Activated B cell treated with CpG ODN at 0.5 μM for 24 hours (primary cell): ENCODE data around the gene EPS8L2. TPM values are rescaled to one million over a fixed set of nuclear protein-coding genes. Genes with fewer than 3 reads are reported as not detected.
"Not testable (repeated sequence)": the region's sequence is repeated elsewhere in the genome, so short reads cannot be mapped to it uniquely, and the experiment has no call there.

Experiments
- ATAC-seq: fragments of 200-7000 bp; cut with Tn5 transposase; one replicate; pipeline ENCODE4 v1.10.0; 2021; ENCODE audit warnings: low read depth, mild to moderate bottlenecking, moderate library complexity
- CTCF ChIA-PET: fragments of 350-600 bp; sonication (Branson Sonifier 250); formaldehyde crosslinking; loops from one replicate; lab custom pipeline; 2021; ENCODE audit warnings: antibody characterized with exemption; lab: Charles Lee
- POLR2A ChIA-PET: fragments of 350-600 bp; sonication (Branson Sonifier 250); formaldehyde crosslinking; loops from one replicate; lab custom pipeline; 2021; ENCODE audit warnings: antibody characterized with exemption; lab: Charles Lee
- DNase-seq: peaks from one replicate; pipeline ENCODE4 v3.0.0; 2022
- H3K27ac Mint-ChIP-seq: one replicate; pipeline ENCODE4 v1.8.0; 2020; ENCODE audit warnings: mixed read lengths
- H3K27me3 Mint-ChIP-seq: one replicate; pipeline ENCODE4 v1.8.0; 2021; ENCODE audit warnings: mixed read lengths
- H3K36me3 Mint-ChIP-seq: one replicate; pipeline ENCODE4 v1.8.0; 2021; ENCODE audit warnings: low read depth, mixed read lengths
- H3K4me1 Mint-ChIP-seq: one replicate; pipeline ENCODE4 v1.8.0; 2021; ENCODE audit warnings: mixed read lengths
- H3K4me3 Mint-ChIP-seq: one replicate; pipeline ENCODE4 v1.8.0; 2020; ENCODE audit warnings: mild to moderate bottlenecking, mixed read lengths
- H3K9me3 Mint-ChIP-seq: one replicate; pipeline ENCODE4 v1.8.0; 2020; ENCODE audit warnings: mixed read lengths
- CTCF ChIP-seq: fragments of 200-600 bp; IDR thresholded peaks from one replicate; pipeline ENCODE4 v1.8.0; 2022; ENCODE audit warnings: antibody characterized with exemption, mild to moderate bottlenecking
- intact Hi-C: fragments of 100-400 bp; cut with micrococcal nuclease; formaldehyde crosslinking; loops from one replicate; pipeline ENCODE4 v1.15.1; 2024
- total RNA-seq: library from RNA; stranded (reverse); gene quantifications from 2 replicates; pipeline ENCODE4 v1.2.3, GENCODE V29; 2022

Gene EPS8L2
- total RNA-seq, 1 donor from 2014 or later, result 5.9 TPM

- H3K36me3 Mint-ChIP-seq, result no peaks in the 10 kb centered on the region
- H3K4me3 Mint-ChIP-seq, result no peak overlapping the region
- no peak overlapping the region for H3K27ac Mint-ChIP-seq
- peaks cover 10% of the 10 kb centered on the region for H3K4me1 Mint-ChIP-seq
- CTCF ChIA-PET, result no interaction called here
- ATAC-seq (no peak), DNase-seq (no peak)
- no peaks in the 10 kb centered on the region for H3K9me3 Mint-ChIP-seq
- intact Hi-C loops, result no loop called here
- POLR2A ChIA-PET, result no interaction called here
- peaks cover 16% of the 10 kb centered on the region for H3K27me3 Mint-ChIP-seq
- no peak for TF ChIP-seq CTCF
These were observed 27.0 kb downstream of the EPS8L2 start for GRCh38 chr11:733072-733471.

- H3K4me3 Mint-ChIP-seq, CTCF ChIA-PET, H3K36me3 Mint-ChIP-seq, H3K27ac Mint-ChIP-seq, POLR2A ChIA-PET, intact Hi-C loops, DNase-seq, H3K9me3 Mint-ChIP-seq, ATAC-seq: not testable (repeated sequence)
- Mint-ChIP-seq H3K27me3 (peaks cover 24% of the 10 kb centered on the region), H3K4me1 (peaks cover 11% of the 10 kb centered on the region)
These were observed 28.5 kb downstream of the EPS8L2 start for GRCh38 chr11:734541-734940.

- ATAC-seq (no peak), DNase-seq (no peak)
- ChIA-PET POLR2A (interaction anchor here (0.6 to 1.0 kb wide), 3 partner anchors 11 to 44 kb away, joined by 5 to 12 read pairs (median 5); no protein-coding TSS in a partner anchor), CTCF (no interaction called here)
- Mint-ChIP-seq H3K4me3 (no peak overlapping the region), H3K27me3 (peaks cover 20% of the 10 kb centered on the region), H3K27ac (no peak overlapping the region), H3K9me3 (no peaks in the 10 kb centered on the region), H3K36me3 (no peaks in the 10 kb centered on the region), H3K4me1 (peaks cover 11% of the 10 kb centered on the region)
- intact Hi-C loops, result no loop called here
- TF ChIP-seq CTCF, result no peak
These were observed 31.3 kb downstream of the EPS8L2 start for GRCh38 chr11:737366-737765.

- CTCF ChIA-PET, H3K9me3 Mint-ChIP-seq, intact Hi-C loops, DNase-seq, ATAC-seq, H3K4me3 Mint-ChIP-seq, H3K27ac Mint-ChIP-seq, H3K36me3 Mint-ChIP-seq: not testable (repeated sequence)
- POLR2A ChIA-PET, result interaction anchor here (0.7 to 1.0 kb wide), 2 partner anchors 10 to 11 kb away, joined by 5 read pairs; no protein-coding TSS in a partner anchor
- peaks cover 20% of the 10 kb centered on the region for H3K27me3 Mint-ChIP-seq
- peaks cover 11% of the 10 kb centered on the region for H3K4me1 Mint-ChIP-seq
These were observed 31.9 kb downstream of the EPS8L2 start for GRCh38 chr11:737899-738298.

GRCh38 chr11:742156-742546 is 36.1 kb downstream of the EPS8L2 start:
- no peak for ATAC-seq
- Mint-ChIP-seq H3K4me3 (no peak overlapping the region), H3K27me3 (peaks cover 17% of the 10 kb centered on the region), H3K36me3 (no peaks in the 10 kb centered on the region), H3K27ac (no peak overlapping the region), H3K9me3 (no peaks in the 10 kb centered on the region), H3K4me1 (peaks cover 14% of the 10 kb centered on the region)
- DNase-seq, result no peak
- intact Hi-C loops, result no loop called here
- POLR2A ChIA-PET, result interaction anchor here (0.7 kb wide), 1 partner anchor 16 kb away, joined by 3 read pairs; no protein-coding TSS in a partner anchor
- CTCF ChIA-PET, result no interaction called here
- TF ChIP-seq CTCF, result no peak

GRCh38 chr11:742571-743201 is 36.7 kb downstream of the EPS8L2 start:
- Mint-ChIP-seq H3K9me3 (no peaks in the 10 kb centered on the region), H3K4me1 (peaks cover 9% of the 10 kb centered on the region), H3K27ac (no peak overlapping the region), H3K4me3 (no peak overlapping the region), H3K36me3 (no peaks in the 10 kb centered on the region), H3K27me3 (peaks cover 11% of the 10 kb centered on the region)
- TF ChIP-seq CTCF, result no peak
- intact Hi-C loops, result no loop called here
- no peak for ATAC-seq
- ChIA-PET CTCF (no interaction called here), POLR2A (no interaction called here)
- DNase-seq, result no peak
